Esophagus squamous epithelium (tissue), 4 donors: ENCODE measurements around the gene IL19.

Experiments used
- POLR2A ChIP-seq, 4 donors: fragments of 450-650 bp; IDR thresholded peaks; one replicate each; pipeline ENCODE4 v1.6.1; 2017; ENCODE audit warnings: antibody characterized with exemption in 4 of 4, mild to moderate bottlenecking in 4 of 4, moderate library complexity in 3 of 4
- TF ChIP-seq, protein P1 (sequence below), 6 experiments: fragments of 450-650 bp in 4 of 6; fragments of 200-600 bp in 2 of 6; sonication (generic) in 2 of 6; IDR thresholded peaks; one replicate each; pipeline ENCODE4 v1.5.1; 2016 to 2019; ENCODE audit warnings: antibody characterized with exemption in 6 of 6, mild to moderate bottlenecking in 4 of 6, moderate library complexity in 4 of 6

DNA sequence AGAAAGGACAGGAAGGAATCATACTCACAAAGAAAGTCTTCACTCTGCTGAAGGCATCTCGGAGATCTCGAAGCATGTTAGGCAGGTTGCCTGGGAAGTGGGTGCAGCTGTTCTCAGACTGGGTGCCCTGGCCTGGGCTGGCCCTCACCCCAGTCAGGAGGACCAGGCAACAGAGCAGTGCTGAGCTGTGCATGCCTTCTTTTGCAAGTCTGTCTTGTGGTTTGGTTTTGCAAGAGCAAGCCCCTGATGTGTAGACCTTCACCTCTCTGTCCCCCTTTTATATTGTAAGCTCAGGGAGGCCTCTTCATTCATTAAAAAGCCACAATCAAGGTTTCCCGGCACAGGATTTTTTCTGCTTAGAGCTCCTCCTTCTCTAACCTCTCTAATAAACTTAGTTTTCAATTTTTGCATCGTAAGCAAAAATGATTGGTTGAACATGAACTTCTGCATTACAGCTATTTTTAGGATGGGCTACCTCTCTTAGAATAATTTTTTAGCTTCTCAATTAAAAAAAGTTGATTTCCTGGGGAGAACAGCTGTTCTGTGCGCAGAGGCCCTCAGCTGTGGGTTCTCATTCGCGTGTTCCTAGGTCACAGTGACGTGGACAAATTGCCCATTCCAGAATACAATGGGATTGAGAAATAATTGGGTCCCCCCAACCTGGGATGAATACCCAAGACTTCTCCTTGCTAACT is 1.8 kb downstream of the IL19 start, which contains the start of gene IL10:
- peak in 1 of 4 donors; percentile 16 for TF ChIP-seq POLR2A (IDR thresholded peaks at IDR 0.05)
- TF ChIP-seq, protein P1, sequence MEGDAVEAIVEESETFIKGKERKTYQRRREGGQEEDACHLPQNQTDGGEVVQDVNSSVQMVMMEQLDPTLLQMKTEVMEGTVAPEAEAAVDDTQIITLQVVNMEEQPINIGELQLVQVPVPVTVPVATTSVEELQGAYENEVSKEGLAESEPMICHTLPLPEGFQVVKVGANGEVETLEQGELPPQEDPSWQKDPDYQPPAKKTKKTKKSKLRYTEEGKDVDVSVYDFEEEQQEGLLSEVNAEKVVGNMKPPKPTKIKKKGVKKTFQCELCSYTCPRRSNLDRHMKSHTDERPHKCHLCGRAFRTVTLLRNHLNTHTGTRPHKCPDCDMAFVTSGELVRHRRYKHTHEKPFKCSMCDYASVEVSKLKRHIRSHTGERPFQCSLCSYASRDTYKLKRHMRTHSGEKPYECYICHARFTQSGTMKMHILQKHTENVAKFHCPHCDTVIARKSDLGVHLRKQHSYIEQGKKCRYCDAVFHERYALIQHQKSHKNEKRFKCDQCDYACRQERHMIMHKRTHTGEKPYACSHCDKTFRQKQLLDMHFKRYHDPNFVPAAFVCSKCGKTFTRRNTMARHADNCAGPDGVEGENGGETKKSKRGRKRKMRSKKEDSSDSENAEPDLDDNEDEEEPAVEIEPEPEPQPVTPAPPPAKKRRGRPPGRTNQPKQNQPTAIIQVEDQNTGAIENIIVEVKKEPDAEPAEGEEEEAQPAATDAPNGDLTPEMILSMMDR (IDR thresholded peaks at IDR 0.05), result no peak
